ENCODE results near the gene ATP5F1E.
A peak's percentile ranks its signal among the peaks of the same experiment; 100 is the strongest.
"Not testable (repeated sequence)": the region's sequence is repeated elsewhere in the genome, so short reads cannot be mapped to it uniquely, and the experiment has no call there.

ATP5F1E gene

DNA sequence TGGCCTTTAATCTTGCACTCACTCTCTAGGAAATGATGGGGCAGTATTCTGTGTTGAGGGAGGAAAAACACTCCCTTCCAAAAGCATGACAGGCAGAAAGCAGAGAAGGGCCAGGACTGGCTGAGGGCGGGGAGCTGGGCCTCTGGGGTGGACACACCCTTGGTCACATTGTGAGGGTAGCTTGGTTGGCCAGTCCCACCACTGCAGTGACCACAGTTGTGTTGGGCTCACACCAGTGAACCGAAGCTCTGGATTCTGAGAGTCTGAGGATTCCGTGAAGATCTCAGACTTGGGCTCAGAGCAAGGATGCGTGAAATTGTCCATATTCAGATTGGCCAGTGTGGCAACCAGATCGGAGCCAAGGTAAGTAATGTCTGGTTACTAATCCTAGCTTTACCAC, 12.9 kb downstream of the ATP5F1E start, which contains the start of gene TUBB1:
TSS of gene TUBB1 (plus strand) at position 213 of the 400 bp plus-strand sequence. CDS start at position 307, 94 bp downstream.
- no peak for DNase-seq (ENCODE audit: low spot score)

GRCh38 chr20:59018817-59019216, 13.3 kb downstream of the ATP5F1E start:
- no peak for DNase-seq (ENCODE audit: low spot score)

DNA sequence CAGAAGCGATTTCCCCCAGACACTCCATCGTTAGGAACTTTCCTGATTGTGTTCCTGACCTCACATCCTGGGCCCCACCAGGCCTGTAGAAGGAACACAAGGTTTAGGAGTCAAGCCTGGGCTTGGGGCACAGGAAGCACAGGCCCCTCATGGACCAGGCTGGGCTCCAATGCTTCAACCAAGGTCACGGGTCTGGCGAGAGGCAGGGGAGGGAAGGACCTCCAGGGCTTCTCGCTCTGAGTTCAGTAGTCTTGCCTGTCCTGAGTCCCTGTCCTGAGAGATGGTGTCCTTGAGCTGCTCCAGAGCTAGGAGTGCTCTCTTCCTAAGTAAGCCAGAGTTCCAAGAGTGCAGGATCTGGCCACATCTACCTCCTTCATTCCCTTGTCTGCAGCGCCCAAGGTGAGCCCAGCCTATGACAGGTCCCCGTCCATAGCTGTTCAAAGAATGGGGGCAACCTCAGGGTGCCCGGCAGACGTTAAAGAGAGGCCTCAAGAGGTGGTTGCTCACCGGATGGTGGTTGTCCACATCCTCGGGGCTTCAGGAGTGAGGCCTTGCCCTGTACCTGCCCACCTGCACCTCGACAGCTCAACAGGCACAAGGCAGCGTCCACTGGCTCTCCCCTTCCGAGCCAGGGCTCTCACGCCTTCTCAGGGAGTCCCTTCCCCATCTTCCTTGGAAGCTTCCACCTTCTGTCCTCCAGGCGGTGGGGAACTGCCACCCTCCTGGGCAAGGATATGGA, 14.5 kb downstream of the ATP5F1E start:
- DNase-seq (ENCODE audit: low spot score): no peak

- no peak for DNase-seq (ENCODE audit: low spot score)
Observed at GRCh38 chr20:59016795-59017492, 15.2 kb downstream of the ATP5F1E start.

- DNase-seq (ENCODE audit: low spot score): no peak
Observed at GRCh38 chr20:59015812-59016711, 16.1 kb downstream of the ATP5F1E start.

- no peak for DNase-seq (ENCODE audit: low spot score)
Observed at GRCh38 chr20:59015411-59015810, 16.7 kb downstream of the ATP5F1E start.

- DNase-seq (ENCODE audit: low spot score): no peak
Observed at GRCh38 chr20:59014680-59015389, 17.3 kb downstream of the ATP5F1E start.

- DNase-seq (ENCODE audit: low spot score): no peak
Observed at GRCh38 chr20:59013959-59014608, 18.1 kb downstream of the ATP5F1E start.

DNA sequence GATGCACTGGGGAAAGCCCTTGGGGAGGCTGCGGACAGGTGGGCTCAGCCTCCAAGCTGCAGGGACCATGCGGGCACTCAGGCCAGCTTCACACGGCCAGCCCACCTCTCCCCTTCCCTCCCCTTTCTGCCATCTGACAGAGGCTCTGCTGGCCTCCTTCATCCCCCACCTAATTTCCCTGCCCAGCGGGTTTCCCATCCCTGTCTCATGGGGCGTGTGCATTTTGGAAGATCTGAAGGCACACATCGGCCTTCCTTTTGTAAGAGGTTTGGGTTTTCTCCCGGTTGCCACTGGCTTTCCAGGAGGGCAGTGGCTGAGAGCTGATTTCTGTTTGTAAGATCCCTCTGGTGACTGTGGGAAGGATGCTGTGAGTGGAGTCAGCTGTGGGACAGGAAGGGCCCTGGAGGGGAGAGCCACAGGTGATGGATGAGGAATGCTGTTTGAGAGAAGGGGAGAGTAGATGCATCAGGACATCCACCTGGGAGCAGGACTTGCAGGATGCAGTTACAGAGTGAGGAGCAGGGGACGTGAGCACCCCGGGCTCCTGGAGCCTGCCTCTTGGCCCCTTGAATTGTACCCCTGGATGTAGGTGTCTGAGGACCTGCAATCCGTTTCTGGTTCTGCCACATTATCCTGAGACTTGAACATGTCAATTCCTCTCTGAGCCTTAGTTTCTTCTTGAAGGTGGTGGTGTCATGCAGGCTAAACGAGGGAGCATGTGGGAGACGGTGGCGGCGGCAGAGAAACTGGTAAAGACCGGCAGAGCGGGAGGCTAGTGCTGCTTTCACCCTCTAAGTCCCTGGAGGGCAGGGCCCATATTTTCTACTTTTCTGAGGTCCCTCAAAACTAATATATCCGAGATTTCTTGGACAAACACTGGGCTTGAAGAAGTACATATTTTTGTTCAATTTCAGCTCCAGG, 18.8 kb downstream of the ATP5F1E start:
- DNase-seq (ENCODE audit: low spot score): no peak

DNA sequence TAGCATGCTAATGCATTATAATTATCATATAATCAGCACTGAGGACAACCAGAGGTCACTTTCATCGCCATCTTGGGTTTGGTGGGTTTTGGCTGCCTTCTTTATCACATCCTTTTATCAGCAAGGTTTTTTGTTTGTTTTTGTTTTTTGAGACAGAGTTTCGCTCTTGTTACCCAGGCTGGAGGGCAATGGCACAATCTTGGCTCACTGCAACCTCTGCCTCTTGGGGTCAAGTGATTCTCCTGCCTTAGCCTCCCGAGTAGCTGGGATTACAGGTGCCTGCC, 20.3 kb downstream of the ATP5F1E start:
- DNase-seq (ENCODE audit: low spot score): not testable (repeated sequence)

DNA sequence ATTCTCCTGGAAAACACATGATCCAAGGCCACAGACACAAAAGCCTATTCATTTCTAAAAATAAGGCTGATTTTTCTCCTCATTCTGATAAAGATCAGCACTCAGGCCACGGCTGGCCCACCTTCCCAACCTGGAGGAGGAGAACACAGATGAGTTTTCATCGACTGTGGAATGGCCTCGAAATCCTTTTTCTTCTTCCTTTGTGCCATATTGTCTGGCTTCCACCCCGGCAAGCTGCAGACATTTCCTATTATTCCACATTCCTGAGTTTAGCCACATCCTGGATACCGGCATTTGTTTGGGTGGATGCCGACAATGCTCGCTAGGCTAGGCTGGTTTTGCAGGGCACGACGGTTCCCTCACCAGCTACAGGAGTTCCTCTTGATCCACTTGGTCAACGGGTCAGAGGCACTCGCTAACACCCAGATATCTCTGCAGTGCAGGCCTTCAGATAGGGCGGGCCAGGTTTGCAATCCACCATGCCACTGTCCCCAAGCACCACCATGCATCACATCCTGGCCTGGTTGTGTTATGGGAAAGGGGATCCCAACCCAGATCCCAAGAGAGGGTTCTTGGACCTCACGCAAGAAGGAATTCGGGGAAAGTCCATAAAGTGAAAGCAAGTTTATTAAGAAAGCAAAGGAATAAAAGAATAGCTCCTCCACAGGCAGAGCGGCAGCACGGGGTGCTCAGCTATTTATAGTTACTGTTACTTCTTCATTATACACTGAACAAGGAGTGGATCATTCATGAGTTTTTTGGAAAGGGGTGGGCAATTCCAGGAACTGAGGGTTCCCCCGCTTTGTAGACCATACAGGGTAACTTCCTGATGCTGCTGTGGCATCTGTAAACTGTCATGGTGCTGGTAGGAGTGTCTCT, 20.9 kb downstream of the ATP5F1E start:
- no peak for DNase-seq (ENCODE audit: low spot score)

DNA sequence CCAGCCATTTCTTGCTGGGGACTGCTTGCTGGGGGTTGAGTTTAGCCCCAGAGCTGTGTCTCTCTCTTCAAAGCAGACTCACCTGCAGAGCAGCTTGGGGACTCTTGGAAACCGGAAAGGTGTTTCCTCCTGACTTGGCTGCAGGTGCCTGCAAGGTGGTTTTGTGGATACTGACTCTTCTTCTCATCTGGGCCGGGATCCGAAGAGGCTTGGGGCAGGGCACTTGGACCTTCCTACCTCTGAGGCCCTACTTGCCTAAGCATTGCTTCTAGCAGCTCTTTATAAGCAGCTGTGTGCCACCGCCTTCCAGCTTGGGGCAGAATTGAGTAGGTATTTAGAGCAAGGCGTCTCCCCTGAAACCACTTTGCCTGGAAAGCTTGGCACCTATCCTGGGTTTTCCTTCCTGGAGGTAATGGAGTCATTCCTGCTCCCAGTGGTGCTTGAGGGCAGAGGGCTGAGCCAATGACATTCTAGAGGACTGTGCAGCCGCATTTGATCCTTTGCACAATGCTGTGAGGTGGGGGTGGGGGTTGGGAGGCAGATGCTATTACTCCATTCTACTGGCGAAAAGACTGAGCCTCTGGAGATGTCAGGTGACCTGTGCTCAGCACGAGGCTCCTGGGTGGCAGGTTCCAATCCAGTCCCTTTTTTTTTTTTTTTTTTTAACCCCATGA, 21.7 kb downstream of the ATP5F1E start:
- DNase-seq (ENCODE audit: low spot score): no peak

GRCh38 chr20:59008715-59009336, 23.3 kb downstream of the ATP5F1E start:
- no peak for DNase-seq (ENCODE audit: low spot score)

DNA sequence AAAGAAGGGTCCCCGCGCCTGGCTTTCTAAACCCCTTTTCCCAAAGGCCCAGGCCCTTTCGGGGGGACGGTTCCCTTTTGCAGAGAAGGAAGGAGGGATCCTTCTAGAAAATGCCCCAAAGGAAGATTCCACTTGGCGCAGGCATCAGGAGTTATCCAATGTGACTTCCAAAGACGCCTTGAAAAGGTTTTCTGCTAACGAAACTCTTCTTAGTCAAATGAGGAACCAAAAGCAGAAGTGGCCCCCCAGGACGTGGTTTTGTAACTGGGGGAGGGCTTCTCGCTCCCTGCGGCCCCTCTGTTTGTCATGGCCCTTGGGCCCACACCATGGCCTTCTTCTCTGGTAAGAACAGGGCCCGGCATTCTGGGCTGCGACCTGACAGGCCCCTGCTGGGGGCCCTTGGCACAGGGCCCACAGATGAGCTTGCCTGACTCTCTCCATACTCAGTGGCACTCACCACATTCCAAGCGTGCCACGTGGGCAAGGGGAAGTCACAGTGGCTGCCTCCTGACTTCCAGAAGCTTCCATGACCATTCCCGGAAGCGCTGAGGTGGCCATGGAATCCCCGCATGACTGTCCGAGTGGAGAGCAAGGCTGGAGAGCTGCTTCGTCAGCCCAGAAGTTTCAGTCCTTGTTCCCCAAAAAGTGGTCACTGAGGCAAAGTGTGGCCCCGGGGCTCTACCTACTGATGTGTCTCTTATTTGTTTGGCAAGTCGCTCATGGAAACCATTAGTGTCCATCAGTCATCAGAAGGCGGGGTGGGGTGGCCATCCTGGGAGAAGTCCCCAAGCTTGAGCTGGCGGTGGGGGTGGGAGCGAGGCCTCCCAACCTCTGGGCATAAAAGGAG, 24.2 kb downstream of the ATP5F1E start:
- peak; percentile 63 for DNase-seq (ENCODE audit: low spot score)

- DNase-seq (ENCODE audit: low spot score): no peak
Observed at GRCh38 chr20:59006864-59007664, 25.1 kb downstream of the ATP5F1E start, which contains the start of gene CTSZ. CTSZ (minus strand) TSS chr20:59007254; CDS start chr20:59007128, 126 bp downstream.

- no peak for DNase-seq (ENCODE audit: low spot score)
Observed at GRCh38 chr20:59006167-59006863, 25.8 kb downstream of the ATP5F1E start.
